Measurements from ENCODE around the gene ATP2B3. TPM values are rescaled to one million over a fixed set of nuclear protein-coding genes. Genes with fewer than 3 reads are reported as not detected.

The ATP2B3 gene
- total RNA-seq, 2 donors from 2014 or later, result not detected

GRCh38 chrX:153544727-153545126 is 27.3 kb downstream of the ATP2B3 start:
- no peak for ATAC-seq
- Histone ChIP-seq H3K36me3 (replicated peaks in 1 of 2; ENCODE audit: insufficient read depth in 1 of 2, low read depth in 2 of 2) (no peaks in the 10 kb centered on the region), H3K9me3 (no peaks in the 10 kb centered on the region), H3K4me3 (no peak overlapping the region), H3K4me1 (no peaks in the 10 kb centered on the region), H3K27me3 (no peaks in the 10 kb centered on the region), H3K27ac (no peak overlapping the region)
- intact Hi-C loops (cut with DNase I), result no loop called here
- 78 to 81% methylated on average over 1 to 6 of the region's 8 CpGs for WGBS, 2 donors
- no peak for TF ChIP-seq POLR2A (IDR thresholded peaks at IDR 0.05)
- TF ChIP-seq, protein P1, sequence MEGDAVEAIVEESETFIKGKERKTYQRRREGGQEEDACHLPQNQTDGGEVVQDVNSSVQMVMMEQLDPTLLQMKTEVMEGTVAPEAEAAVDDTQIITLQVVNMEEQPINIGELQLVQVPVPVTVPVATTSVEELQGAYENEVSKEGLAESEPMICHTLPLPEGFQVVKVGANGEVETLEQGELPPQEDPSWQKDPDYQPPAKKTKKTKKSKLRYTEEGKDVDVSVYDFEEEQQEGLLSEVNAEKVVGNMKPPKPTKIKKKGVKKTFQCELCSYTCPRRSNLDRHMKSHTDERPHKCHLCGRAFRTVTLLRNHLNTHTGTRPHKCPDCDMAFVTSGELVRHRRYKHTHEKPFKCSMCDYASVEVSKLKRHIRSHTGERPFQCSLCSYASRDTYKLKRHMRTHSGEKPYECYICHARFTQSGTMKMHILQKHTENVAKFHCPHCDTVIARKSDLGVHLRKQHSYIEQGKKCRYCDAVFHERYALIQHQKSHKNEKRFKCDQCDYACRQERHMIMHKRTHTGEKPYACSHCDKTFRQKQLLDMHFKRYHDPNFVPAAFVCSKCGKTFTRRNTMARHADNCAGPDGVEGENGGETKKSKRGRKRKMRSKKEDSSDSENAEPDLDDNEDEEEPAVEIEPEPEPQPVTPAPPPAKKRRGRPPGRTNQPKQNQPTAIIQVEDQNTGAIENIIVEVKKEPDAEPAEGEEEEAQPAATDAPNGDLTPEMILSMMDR (IDR thresholded peaks at IDR 0.05), result no peak
- no peak for DNase-seq

DNA sequence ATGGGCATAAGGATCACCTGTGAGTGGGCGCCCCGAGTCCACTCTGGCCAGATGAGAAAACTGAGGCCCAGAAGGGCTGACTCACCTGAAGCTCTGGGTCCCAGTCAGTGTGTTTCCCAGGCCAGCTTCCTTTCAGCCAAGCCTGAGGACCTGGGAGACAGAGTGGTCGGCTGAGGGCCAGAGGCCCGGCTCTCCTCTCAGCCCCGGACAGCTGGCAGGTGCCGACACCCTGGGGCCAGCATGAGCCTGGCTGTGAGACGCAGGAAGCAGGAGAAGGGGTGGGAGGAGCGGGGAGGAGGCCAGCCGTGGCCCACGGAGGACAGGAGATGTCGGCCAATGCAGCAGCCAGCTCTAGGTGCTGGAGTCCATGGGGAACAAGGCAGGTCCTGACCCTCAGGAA is 28.9 kb downstream of the ATP2B3 start:
- Histone ChIP-seq H3K4me3 (no peak overlapping the region), H3K27me3 (no peaks in the 10 kb centered on the region), H3K36me3 (replicated peaks in 1 of 2; ENCODE audit: insufficient read depth in 1 of 2, low read depth in 2 of 2) (no peaks in the 10 kb centered on the region), H3K4me1 (no peaks in the 10 kb centered on the region), H3K9me3 (no peaks in the 10 kb centered on the region), H3K27ac (no peak overlapping the region)
- 83% methylated on average over 9 of the region's 11 CpGs; no CpG with 5 or more reads in 1 of the 2 donors for WGBS, 2 donors
- no peak for ATAC-seq
- intact Hi-C loops (cut with DNase I), result no loop called here
- DNase-seq, result no peak
- TF ChIP-seq, protein P1 (IDR thresholded peaks at IDR 0.05), result no peak
- TF ChIP-seq POLR2A (IDR thresholded peaks at IDR 0.05), result no peak

GRCh38 chrX:153547195-153547594 is 29.8 kb downstream of the ATP2B3 start:
- Histone ChIP-seq H3K4me3 (no peak overlapping the region), H3K27me3 (no peaks in the 10 kb centered on the region), H3K27ac (no peak overlapping the region), H3K36me3 (replicated peaks in 1 of 2; ENCODE audit: insufficient read depth in 1 of 2, low read depth in 2 of 2) (no peaks in the 10 kb centered on the region), H3K9me3 (no peaks in the 10 kb centered on the region), H3K4me1 (no peaks in the 10 kb centered on the region)
- 43 to 62% methylated on average over 5 to 6 of the region's 7 CpGs for WGBS, 2 donors
- intact Hi-C loops (cut with DNase I), result no loop called here
- no peak for ATAC-seq
- TF ChIP-seq, protein P1 (IDR thresholded peaks at IDR 0.05), result no peak
- no peak for TF ChIP-seq POLR2A (IDR thresholded peaks at IDR 0.05)
- DNase-seq, result no peak

DNA sequence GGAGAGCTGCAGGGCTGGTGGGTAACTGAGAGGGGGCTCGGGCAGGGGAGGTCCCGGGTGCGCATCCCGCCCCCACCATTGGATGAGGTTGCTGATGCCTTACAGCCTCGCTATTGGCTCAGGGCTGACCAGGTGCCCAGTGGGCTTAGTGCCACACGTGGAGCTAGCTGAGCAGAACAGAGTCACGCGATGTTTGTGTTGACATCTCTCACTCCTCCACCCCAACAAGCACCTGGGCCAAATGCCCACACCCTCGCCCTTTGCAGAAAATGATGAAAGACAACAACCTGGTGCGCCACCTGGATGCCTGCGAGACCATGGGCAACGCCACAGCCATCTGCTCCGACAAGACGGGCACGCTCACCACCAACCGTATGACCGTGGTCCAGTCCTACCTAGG is 31.8 kb downstream of the ATP2B3 start:
- H3K4me1 ChIP-seq, result no peaks in the 10 kb centered on the region
- no peak for ATAC-seq
- 77 to 80% methylated on average over 1 to 10 of the region's 17 CpGs for WGBS, 2 donors
- DNase-seq, result no peak
- H3K27me3 ChIP-seq, result no peaks in the 10 kb centered on the region
- no peak overlapping the region for H3K27ac ChIP-seq
- no peak for TF ChIP-seq POLR2A (IDR thresholded peaks at IDR 0.05)
- intact Hi-C loops (cut with DNase I), result no loop called here
- no peaks in the 10 kb centered on the region for H3K9me3 ChIP-seq
- no peak overlapping the region for H3K4me3 ChIP-seq
- H3K36me3 ChIP-seq (replicated peaks in 1 of 2; ENCODE audit: insufficient read depth in 1 of 2, low read depth in 2 of 2), result no peaks in the 10 kb centered on the region

GRCh38 chrX:153549807-153550206 is 32.4 kb downstream of the ATP2B3 start:
- 78 to 87% methylated on average over 6 to 13 of the region's 16 CpGs for WGBS, 2 donors
- intact Hi-C loops (cut with DNase I), result loop anchor here (10.0 kb wide), 1 partner anchor 105 kb away; no protein-coding TSS in a partner anchor
- H3K4me3 ChIP-seq, result no peak overlapping the region
- H3K9me3 ChIP-seq, result no peaks in the 10 kb centered on the region
- H3K36me3 ChIP-seq (replicated peaks in 1 of 2; ENCODE audit: insufficient read depth in 1 of 2, low read depth in 2 of 2), result no peaks in the 10 kb centered on the region
- H3K4me1 ChIP-seq, result no peaks in the 10 kb centered on the region
- TF ChIP-seq POLR2A (IDR thresholded peaks at IDR 0.05), result no peak
- TF ChIP-seq, protein P1 (IDR thresholded peaks at IDR 0.05), result no peak
- DNase-seq (no peak), ATAC-seq (no peak)
- no peak overlapping the region for H3K27ac ChIP-seq
- no peaks in the 10 kb centered on the region for H3K27me3 ChIP-seq
